ENCODE measurements around the gene WDR70.
A peak's percentile ranks its signal among the peaks of the same experiment; 100 is the strongest.
"Not testable (repeated sequence)": the region's sequence is repeated elsewhere in the genome, so short reads cannot be mapped to it uniquely, and the experiment has no call there.

Gene WDR70

GRCh38 chr5:37454402-37455055, 75.4 kb downstream of the WDR70 start:
- peak in 1 of 5 experiments; percentile 14 for DNase-seq

DNA sequence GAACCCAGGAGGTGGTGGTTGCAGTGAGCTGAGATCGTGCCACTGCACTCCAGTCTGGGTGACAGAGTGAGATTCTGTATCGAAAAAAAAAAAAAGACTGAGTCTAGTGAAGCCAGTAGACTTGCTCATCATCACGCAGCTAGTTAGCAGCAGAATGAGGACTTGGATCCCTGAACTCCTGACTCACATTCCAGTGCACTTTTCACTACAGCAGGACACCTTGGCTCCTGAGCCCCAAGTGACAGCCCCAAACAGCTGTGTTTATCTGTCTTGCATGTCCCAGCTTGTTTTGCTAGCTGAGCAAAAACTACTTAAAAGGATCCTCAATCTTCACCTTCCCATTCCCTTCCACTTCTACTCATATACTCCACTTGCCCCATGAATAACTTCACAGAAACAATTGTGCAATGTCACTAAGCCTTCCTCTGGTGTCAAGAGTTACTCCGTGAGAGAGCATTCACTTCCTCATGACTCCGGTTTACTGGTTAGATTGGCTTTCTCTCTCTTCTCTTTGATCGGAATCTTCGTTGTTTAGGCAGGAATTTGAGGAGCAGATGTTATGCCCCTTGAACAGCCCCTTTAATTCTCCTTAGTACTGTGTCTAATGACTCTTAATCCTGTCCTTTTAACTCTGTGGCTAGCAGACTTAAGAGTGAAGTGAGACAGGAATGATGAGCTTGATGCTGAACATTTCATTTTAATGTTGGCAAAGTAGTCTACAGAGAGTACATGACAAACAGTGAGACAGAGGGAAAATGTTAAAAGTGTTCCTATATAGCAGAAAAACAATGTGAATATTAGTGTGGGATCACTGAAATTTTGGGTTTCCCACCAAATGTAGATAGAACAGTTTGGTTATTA, 84.3 kb downstream of the WDR70 start:
- not testable (repeated sequence) for DNase-seq

- DNase-seq, result not testable (repeated sequence)
These were observed 85.5 kb downstream of the WDR70 start for GRCh38 chr5:37464581-37464980.

DNA sequence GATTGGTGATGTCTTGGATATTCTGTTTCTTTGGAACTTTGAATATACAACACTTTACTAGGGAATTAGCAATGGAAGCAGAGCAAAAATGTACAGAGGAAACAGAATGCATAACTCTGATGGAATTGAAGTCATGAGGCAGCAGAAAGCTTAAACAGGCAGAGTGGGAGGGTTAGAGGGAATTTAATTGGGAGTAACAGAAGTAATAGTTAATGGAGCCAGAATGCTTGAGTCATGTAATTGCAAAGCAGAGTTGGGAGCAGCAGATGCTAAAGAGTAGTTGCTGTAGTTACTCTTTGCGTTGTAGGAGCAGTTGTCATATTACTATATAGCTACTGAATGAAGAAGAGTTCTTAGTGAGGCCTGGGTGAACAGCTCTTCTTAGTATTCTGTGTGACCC, 90.3 kb downstream of the WDR70 start:
- DNase-seq, result not testable (repeated sequence)

- no peak for DNase-seq
These were observed 92.6 kb downstream of the WDR70 start for GRCh38 chr5:37471666-37472197.

DNA sequence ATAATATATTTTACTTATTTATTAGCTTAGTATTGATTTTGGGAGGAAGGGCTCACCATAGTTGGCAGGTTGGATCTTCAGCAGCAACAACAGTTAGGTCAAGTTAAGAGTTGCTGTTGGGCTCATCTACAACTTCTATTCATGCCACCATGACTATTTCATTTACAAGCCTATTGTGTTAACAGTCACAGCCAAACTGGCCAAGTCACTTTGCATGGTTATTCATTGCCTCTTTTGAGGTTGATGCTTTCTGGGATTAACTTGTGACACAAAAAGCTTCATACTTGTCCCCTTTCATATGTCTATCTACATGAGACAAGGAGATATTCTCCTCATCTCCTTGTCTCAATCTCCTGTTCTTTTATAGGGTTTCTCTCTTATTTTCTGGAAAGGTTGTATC, 98.3 kb downstream of the WDR70 start:
- no peak for DNase-seq

DNA sequence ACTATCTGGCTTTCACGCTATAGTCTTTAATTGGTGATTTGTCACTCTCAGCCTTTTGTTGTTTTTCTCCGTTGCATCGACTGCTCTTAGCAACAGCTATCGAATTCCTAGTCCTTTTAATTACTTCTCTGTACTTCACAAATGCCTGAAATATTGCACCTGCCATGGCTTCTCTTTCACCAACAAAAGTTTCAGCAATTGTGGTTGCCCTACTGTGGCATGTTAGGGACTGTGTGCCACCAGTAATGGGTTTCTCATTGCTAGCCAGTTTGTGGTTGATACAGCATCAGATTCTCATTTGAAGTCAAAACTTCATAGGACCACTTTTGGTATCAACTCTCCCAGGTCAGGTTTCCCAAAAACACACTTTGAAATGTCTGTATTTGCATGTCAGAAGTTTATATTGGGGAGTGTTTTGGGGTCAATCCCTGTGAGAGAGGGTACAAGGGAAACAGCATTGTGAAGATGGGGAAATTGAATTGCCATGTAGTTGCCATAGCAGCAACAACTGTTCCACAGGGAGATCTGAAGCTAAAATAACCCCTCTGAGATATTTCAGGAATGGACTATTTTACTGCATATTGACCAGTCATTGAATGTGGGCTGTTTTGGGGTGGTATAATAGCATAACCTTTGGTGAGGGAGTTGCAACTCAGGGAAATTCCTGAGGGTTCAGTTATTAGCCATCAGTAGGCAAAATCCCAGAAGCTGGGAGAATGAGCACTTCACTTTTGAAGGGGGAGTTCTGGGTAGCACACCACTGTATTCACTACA, 99.2 kb downstream of the WDR70 start:
- no peak for DNase-seq

DNA sequence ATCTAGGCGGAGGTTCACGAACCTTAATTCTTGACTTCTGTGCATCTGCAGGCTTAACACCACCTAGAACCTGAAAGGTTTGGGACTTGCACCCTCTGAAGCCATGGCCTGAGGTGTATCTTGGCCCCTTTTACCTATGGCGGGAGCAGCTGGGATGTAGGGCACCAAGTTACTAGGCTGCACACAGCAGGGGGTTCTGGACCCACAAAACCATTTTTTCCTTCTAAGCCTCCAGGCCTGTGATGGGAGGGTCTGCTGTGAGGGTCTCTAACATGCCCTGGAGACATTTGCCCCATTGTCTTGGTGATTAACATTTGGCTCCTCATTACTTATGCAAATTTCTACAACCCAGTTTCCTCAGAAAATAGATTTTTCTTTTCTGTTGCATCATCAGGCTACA, 102.3 kb downstream of the WDR70 start:
- DNase-seq, result not testable (repeated sequence)

GRCh38 chr5:37490120-37490810, 111.1 kb downstream of the WDR70 start:
- DNase-seq, result no peak

DNA sequence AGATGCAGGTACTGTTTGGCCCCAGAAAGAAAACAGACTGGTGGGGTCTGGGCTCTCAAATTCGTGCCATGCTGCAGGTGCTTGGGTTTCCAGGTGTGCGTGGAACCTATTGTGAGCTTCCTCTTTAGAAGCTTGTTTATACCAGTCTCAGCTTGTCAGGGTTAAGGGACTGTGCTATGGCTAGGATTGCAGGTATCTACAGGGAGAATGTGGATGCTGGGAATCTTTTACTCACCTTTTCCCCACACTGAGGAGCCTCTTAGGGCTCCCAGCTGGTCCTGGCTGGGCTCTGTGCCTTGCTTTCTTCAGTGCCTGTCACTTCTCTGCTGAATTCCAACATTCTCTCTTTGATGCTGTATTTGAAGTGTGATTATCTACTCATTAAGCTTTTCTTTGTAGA, 111.8 kb downstream of the WDR70 start:
- DNase-seq, result no peak

GRCh38 chr5:37492778-37493555, 113.8 kb downstream of the WDR70 start:
- DNase-seq, result no peak

DNA sequence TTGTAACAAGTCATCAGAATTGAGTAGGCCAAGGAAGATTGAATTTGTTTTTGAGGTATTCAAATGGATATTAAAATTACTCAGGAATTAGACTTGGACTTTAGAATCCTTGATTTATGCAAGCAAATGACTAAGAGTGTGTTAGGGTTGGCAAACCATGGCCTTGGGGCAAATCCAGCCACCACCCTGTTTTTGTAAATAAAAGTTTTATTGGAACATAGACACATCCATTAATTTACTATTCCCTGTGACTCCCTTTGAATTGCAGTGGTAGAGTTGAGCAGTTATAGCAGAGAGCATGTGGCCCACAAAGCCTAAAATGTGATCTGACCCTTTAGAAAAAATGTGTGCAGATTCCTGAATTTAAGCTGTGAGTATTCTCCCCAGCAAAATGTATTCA, 115.6 kb downstream of the WDR70 start:
- DNase-seq, result no peak

GRCh38 chr5:37495210-37495609, 116.1 kb downstream of the WDR70 start:
- peak in 1 of 5 experiments; percentile 16 for DNase-seq

DNA sequence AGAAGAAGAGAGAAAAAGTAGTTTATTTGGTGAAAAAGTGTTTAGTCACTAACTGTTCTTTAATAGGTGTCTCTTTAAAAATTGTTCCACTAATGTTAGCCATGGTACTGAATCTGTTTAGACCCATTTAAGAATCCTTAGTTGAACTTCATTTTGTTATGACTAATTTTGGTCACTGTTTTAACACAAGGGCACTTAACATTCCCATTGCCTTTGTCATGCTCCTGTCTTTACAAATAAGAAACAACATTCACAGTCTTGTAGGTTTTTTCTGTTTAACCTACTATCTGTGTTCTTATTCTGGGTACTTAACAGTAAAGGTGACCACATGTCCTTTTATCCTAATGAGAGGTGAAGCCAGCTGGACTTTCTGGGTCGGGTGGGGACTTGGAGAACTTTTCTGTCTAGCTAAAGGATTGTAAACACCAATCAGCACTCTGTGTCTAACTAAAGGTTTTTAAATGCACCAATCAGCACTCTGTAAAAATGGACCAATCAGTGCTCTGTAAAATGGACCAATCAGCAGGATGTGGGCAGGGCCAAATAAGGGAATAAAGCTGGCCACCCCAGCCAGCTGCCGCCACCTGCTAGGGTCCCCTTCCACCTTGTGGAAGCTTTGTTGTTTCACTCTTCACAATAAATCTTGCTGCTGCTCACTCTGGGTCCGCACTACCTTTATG, 116.7 kb downstream of the WDR70 start:
- no peak for DNase-seq

GRCh38 chr5:37496902-37497445, 117.9 kb downstream of the WDR70 start:
- no peak for DNase-seq

GRCh38 chr5:37501152-37501551, 122.0 kb downstream of the WDR70 start:
- DNase-seq, result no peak

- no peak for DNase-seq
These were observed 127.1 kb downstream of the WDR70 start for GRCh38 chr5:37506241-37506640.

DNA sequence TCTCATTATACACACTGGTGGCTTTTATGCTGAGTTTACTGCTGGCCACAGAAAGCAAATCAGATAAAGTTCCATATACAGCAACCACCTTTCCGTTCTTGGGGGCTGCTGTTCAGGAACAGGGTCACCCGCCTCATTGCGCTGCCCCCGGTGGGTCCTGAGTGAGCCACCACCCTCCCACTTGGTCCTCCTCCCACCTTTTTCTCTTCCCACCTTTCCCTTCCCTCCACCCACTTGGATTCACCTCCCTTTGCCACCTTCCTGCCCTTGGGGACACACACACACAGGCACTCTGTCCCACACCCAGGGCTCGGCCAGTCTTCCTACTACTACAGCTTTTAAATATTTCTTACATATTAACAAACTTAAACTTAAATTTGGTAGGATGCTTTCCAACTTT, 127.6 kb downstream of the WDR70 start:
- no peak for DNase-seq

GRCh38 chr5:37511646-37512045, 132.5 kb downstream of the WDR70 start:
- DNase-seq, result no peak

GRCh38 chr5:37514946-37515345, 135.8 kb downstream of the WDR70 start:
- DNase-seq, result no peak

DNA sequence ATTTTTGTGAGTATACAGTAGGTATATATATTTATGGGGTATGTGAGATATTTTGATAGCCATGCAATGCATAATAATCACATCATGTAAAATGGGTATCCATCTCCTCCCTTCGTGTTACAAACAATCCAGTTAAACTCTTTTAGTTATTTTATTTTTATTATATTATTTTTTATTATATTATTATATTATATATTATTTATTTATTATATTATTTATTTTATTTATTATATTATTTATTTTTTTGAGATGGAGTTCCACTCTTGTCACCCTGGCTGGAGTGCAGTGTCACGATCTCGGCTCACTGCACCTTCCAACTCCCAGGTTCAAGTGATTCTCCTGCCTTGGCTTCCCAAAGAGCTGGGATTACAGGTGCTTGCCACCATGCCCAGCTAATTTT, 138.6 kb downstream of the WDR70 start:
- DNase-seq, result no peak
